Neuronal stem cell (in vitro differentiated cells): ENCODE results near the gene RUBCNL.

Source experiments
- DNase-seq: peaks from one replicate; pipeline ENCODE4 v3.0.0-alpha.2; 2013; ENCODE audit warnings: low spot score
- H2AFZ ChIP-seq: one replicate; pipeline ENCODE4 v1.6.1; 2013; ENCODE audit warnings: mild to moderate bottlenecking, low read length, inconsistent platforms
- H2AK5ac ChIP-seq: 2 replicates; pipeline ENCODE4 v1.6.1; 2013; ENCODE audit warnings: low read depth, mild to moderate bottlenecking, inconsistent platforms, low read length, moderate library complexity, mixed read lengths
- H2BK120ac ChIP-seq: 2 replicates; pipeline ENCODE4 v1.6.1; 2013; ENCODE audit warnings: low read depth, mild to moderate bottlenecking, inconsistent platforms, low read length, moderate library complexity, mixed read lengths
- H2BK12ac ChIP-seq: one replicate; pipeline ENCODE4 v1.6.1; 2013; ENCODE audit warnings: low read length, inconsistent platforms
- H2BK15ac ChIP-seq: 2 replicates; pipeline ENCODE4 v1.6.1; 2013; ENCODE audit warnings: mild to moderate bottlenecking, low read length, inconsistent platforms, mixed read lengths
- H2BK5ac ChIP-seq: one replicate; pipeline ENCODE4 v1.6.1; 2013; ENCODE audit warnings: inconsistent platforms, mild to moderate bottlenecking, low read length, moderate library complexity
- H3K14ac ChIP-seq: one replicate; pipeline ENCODE4 v1.6.1; 2013; ENCODE audit warnings: low read length, inconsistent platforms
- H3K18ac ChIP-seq: 2 replicates; pipeline ENCODE4 v1.6.1; 2013; ENCODE audit warnings: low read length, inconsistent platforms
- H3K23ac ChIP-seq: 2 replicates; pipeline ENCODE4 v1.6.1; 2013; ENCODE audit warnings: low read depth, mild to moderate bottlenecking, mixed read lengths, low read length, inconsistent platforms; ENCODE audit not compliant: poor library complexity
- H3K27ac ChIP-seq: replicated peaks from 3 replicates; pipeline ENCODE4 v1.5.1; 2013; ENCODE audit warnings: low read length, inconsistent platforms
- H3K27me3 ChIP-seq, 3 experiments: 2 replicates each; pipeline ENCODE4 v1.6.1; 2013; ENCODE audit warnings: low read length in 3 of 3, mild to moderate bottlenecking in 2 of 3, inconsistent platforms in 1 of 3, low read depth in 1 of 3, mixed read lengths in 1 of 3, moderate library complexity in 1 of 3; ENCODE audit not compliant: control insufficient read depth in 3 of 3, insufficient read depth in 3 of 3
- H3K36me3 ChIP-seq, 2 donors: replicated peaks in 1 of 2; 2 replicates each; pipeline ENCODE4 v1.6.1; 2013; ENCODE audit warnings: low read length in 2 of 2; ENCODE audit not compliant: control insufficient read depth in 2 of 2, insufficient read depth in 2 of 2
- H3K4ac ChIP-seq: 2 replicates; pipeline ENCODE4 v1.6.1; 2013; ENCODE audit warnings: inconsistent platforms, mild to moderate bottlenecking, low read length, moderate library complexity
- H3K4me1 ChIP-seq, 2 donors: 1 replicate in 1 of 2; 2 replicates in 1 of 2; pipeline ENCODE4 v1.6.1; 2013; ENCODE audit warnings: low read length in 2 of 2, low read depth in 1 of 2; ENCODE audit not compliant: control insufficient read depth in 2 of 2, insufficient read depth in 1 of 2
- H3K4me2 ChIP-seq: one replicate; pipeline ENCODE4 v1.6.1; 2013; ENCODE audit warnings: mild to moderate bottlenecking, low read length, inconsistent platforms; ENCODE audit not compliant: insufficient read depth, poor library complexity, severe bottlenecking
- H3K4me3 ChIP-seq, 2 donors: 2 replicates each; pipeline ENCODE4 v1.5.1; 2013; ENCODE audit warnings: low read length in 2 of 2, mild to moderate bottlenecking in 2 of 2, inconsistent platforms in 1 of 2, moderate library complexity in 1 of 2
- H3K79me1 ChIP-seq: one replicate; pipeline ENCODE4 v1.6.1; 2013; ENCODE audit warnings: low read depth, mild to moderate bottlenecking, inconsistent platforms, low read length, moderate library complexity
- H3K9ac ChIP-seq: one replicate; pipeline ENCODE4 v1.6.1; 2013; ENCODE audit warnings: mild to moderate bottlenecking, low read depth, low read length, inconsistent platforms; ENCODE audit not compliant: poor library complexity
- H3K9me3 ChIP-seq, 2 donors: replicated peaks in 1 of 2; 2 replicates each; pipeline versions ENCODE3 to v1.6.1; 2013; ENCODE audit warnings: low read length in 2 of 2, mild to moderate bottlenecking in 2 of 2, inconsistent platforms in 1 of 2, low read depth in 1 of 2, mixed read lengths in 1 of 2, moderate library complexity in 1 of 2; ENCODE audit not compliant: control insufficient read depth in 2 of 2, insufficient read depth in 1 of 2
- H4K8ac ChIP-seq: one replicate; pipeline ENCODE4 v1.6.1; 2013; ENCODE audit warnings: low read depth, mild to moderate bottlenecking, inconsistent platforms, low read length, moderate library complexity
- H4K91ac ChIP-seq: one replicate; pipeline ENCODE4 v1.6.1; 2013; ENCODE audit warnings: low read length, low read depth, mild to moderate bottlenecking, inconsistent platforms; ENCODE audit not compliant: poor library complexity
- WGBS, 2 donors: extraction: QIAGEN DNeasy Blood & Tissue Kit; methylation state at CpG; one replicate each; pipeline ENCODE4 v1.1.7; 2013; ENCODE audit warnings: missing lambda C conversion rate in 2 of 2, mixed read lengths in 1 of 2; ENCODE audit not compliant: insufficient read length in 2 of 2, insufficient replicate concordance in 1 of 2; ENCODE audit errors: extremely low coverage in 2 of 2; 5-methylcytosine and 5-hydroxymethylcytosine counted together

RUBCNL gene

GRCh38 chr13:46315036-46315435 lies 72.0 kb downstream of the RUBCNL start:
- Histone ChIP-seq H2AFZ (no peak overlapping the region), H3K27ac (no peak overlapping the region), H3K9me3 (peaks cover 0 to 2% of the 10 kb centered on the region in 2 donors), H3K4ac (no peak overlapping the region), H3K36me3 (no peaks in the 10 kb centered on the region), H3K18ac (no peak overlapping the region), H2AK5ac (no peak overlapping the region), H2BK120ac (no peak overlapping the region), H3K4me1 (no peaks in the 10 kb centered on the region), H3K4me3 (no peak overlapping the region), H3K4me2 (no peak overlapping the region), H3K14ac (no peak overlapping the region), H2BK5ac (no peak overlapping the region), H2BK12ac (no peak overlapping the region), H3K23ac (no peak overlapping the region), H3K9ac (no peak overlapping the region), H3K27me3 (no peaks in the 10 kb centered on the region), H3K79me1 (no peaks in the 10 kb centered on the region), H2BK15ac (no peak overlapping the region), H4K8ac (no peak overlapping the region), H4K91ac (no peak overlapping the region)
- no peak for DNase-seq

GRCh38 chr13:46314587-46314986 lies 72.5 kb downstream of the RUBCNL start:
- Histone ChIP-seq H3K4me3 (no peak overlapping the region), H2BK12ac (no peak overlapping the region), H3K4ac (no peak overlapping the region), H3K36me3 (no peaks in the 10 kb centered on the region), H4K8ac (no peak overlapping the region), H2BK15ac (no peak overlapping the region), H3K9me3 (peaks cover 2 to 4% of the 10 kb centered on the region in 2 donors), H3K14ac (no peak overlapping the region), H3K27me3 (no peaks in the 10 kb centered on the region), H3K4me1 (no peaks in the 10 kb centered on the region), H2BK120ac (no peak overlapping the region), H2AK5ac (no peak overlapping the region), H2AFZ (no peak overlapping the region), H3K9ac (no peak overlapping the region), H3K18ac (no peak overlapping the region), H3K79me1 (no peaks in the 10 kb centered on the region), H3K23ac (no peak overlapping the region), H4K91ac (no peak overlapping the region), H3K27ac (no peak overlapping the region), H3K4me2 (no peak overlapping the region), H2BK5ac (no peak overlapping the region)
- no CpG with 5 or more reads among the region's 1 CpG for WGBS, 2 donors
- DNase-seq: no peak

DNA sequence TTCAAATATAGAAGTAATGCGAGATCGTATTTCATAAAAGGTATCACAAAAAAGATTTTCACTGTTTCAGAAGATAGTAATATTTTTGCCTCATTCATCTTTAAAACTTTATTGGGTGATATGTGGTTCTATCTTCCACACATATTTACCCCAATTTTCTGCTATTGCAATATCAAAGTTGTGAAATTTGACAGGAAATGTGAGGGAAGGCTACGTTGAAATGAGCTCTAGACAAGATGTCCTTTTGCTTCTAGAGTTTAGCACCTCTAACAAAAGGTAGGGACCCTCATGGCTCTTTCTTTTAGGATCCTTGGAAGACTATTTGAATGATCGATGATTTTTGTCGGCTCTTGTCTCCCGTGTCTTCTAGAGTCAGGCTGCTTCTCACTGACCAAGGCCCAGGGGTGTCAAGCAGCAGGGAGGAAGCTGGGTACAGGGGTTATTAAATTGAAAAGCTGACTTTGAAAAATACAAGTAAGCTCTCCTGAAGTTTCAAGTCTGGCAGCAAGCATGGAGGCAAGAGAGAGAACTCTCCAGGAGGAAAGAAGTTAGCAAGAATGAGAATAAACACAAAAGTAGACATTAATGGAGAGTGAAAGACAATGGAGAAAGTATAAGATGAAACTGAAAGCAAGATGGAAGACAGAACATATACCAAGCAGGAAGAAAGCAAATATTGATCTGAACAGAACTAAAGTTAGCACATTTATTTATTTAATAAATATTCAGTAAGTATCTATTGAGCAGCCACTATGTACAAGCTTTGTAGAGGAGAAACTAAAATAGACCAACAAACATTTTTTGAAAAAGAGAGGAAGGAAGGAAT lies 73.4 kb downstream of the RUBCNL start:
- no peak overlapping the region for H2BK5ac ChIP-seq
- peaks cover 2 to 4% of the 10 kb centered on the region in 2 donors for H3K9me3 ChIP-seq
- H2BK120ac ChIP-seq: no peak overlapping the region
- no peaks in the 10 kb centered on the region for H3K36me3 ChIP-seq
- H3K4me1 ChIP-seq: no peaks in the 10 kb centered on the region
- no peak overlapping the region for H2AFZ ChIP-seq
- no peak overlapping the region for H4K8ac ChIP-seq
- no peak overlapping the region for H2BK12ac ChIP-seq
- no peak overlapping the region for H4K91ac ChIP-seq
- no peaks in the 10 kb centered on the region for H3K79me1 ChIP-seq
- H2BK15ac ChIP-seq: no peak overlapping the region
- H3K23ac ChIP-seq: no peak overlapping the region
- no peak overlapping the region for H2AK5ac ChIP-seq
- H3K4me3 ChIP-seq: no peak overlapping the region
- no peaks in the 10 kb centered on the region for H3K27me3 ChIP-seq
- H3K14ac ChIP-seq: no peak overlapping the region
- no peak overlapping the region for H3K4ac ChIP-seq
- no peak for DNase-seq
- H3K4me2 ChIP-seq: no peak overlapping the region
- WGBS, 2 donors: no CpG with 5 or more reads among the region's 6 CpGs
- no peak overlapping the region for H3K27ac ChIP-seq
- H3K18ac ChIP-seq: no peak overlapping the region
- H3K9ac ChIP-seq: no peak overlapping the region

- Histone ChIP-seq H3K27me3 (no peaks in the 10 kb centered on the region), H3K27ac (no peak overlapping the region), H3K4me2 (no peak overlapping the region), H2AFZ (no peak overlapping the region), H3K4me1 (no peaks in the 10 kb centered on the region), H2BK12ac (no peak overlapping the region), H3K4me3 (no peak overlapping the region), H3K18ac (no peak overlapping the region), H2BK5ac (no peak overlapping the region), H3K79me1 (no peaks in the 10 kb centered on the region), H4K91ac (no peak overlapping the region), H3K23ac (no peak overlapping the region), H2BK15ac (no peak overlapping the region), H3K4ac (no peak overlapping the region), H3K9me3 (peaks cover 2 to 4% of the 10 kb centered on the region in 2 donors), H2BK120ac (no peak overlapping the region), H3K9ac (no peak overlapping the region), H2AK5ac (no peak overlapping the region), H4K8ac (no peak overlapping the region), H3K14ac (no peak overlapping the region), H3K36me3 (no peaks in the 10 kb centered on the region)
- DNase-seq: no peak
- WGBS, 2 donors: no CpG with 5 or more reads among the region's 1 CpG
Measured at GRCh38 chr13:46313024-46313423, 74.0 kb downstream of the RUBCNL start.
